B cell (primary cell): Measurements from ENCODE around the gene DDIT4.

Experiments used
- EZH2 ChIP-seq: IDR thresholded peaks from 2 replicates; pipeline ENCODE4 v1.6.1; 2012; ENCODE audit warnings: borderline replicate concordance, low read depth, mild to moderate bottlenecking, moderate library complexity, low read length; ENCODE audit not compliant: insufficient read depth, poor library complexity, severe bottlenecking
- TF ChIP-seq, protein P1 (sequence below): fragments of 200-600 bp; IDR thresholded peaks from one replicate; pipeline ENCODE4 v1.8.0; 2022; ENCODE audit warnings: antibody characterized with exemption, mild to moderate bottlenecking

DNA sequence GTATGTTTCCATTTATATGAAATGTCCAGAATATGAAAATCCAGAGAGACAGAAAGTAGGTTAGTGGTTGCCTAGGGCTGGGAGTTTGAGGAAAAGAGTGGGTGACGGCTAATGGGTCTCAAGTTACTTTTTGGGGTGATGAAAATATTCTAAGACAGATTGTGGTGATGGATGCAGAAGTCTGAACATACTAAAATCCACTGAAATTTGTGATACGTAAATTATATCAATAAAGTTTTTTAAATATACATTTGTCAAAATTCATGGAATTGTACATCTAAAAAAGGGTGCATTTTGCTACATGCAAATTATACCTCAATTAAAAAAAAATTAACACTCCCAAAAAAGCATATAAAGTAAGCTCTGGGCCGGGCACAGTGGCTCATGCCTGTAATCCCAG is 9.4 kb downstream of the DDIT4 start:
- TF ChIP-seq, protein P1, sequence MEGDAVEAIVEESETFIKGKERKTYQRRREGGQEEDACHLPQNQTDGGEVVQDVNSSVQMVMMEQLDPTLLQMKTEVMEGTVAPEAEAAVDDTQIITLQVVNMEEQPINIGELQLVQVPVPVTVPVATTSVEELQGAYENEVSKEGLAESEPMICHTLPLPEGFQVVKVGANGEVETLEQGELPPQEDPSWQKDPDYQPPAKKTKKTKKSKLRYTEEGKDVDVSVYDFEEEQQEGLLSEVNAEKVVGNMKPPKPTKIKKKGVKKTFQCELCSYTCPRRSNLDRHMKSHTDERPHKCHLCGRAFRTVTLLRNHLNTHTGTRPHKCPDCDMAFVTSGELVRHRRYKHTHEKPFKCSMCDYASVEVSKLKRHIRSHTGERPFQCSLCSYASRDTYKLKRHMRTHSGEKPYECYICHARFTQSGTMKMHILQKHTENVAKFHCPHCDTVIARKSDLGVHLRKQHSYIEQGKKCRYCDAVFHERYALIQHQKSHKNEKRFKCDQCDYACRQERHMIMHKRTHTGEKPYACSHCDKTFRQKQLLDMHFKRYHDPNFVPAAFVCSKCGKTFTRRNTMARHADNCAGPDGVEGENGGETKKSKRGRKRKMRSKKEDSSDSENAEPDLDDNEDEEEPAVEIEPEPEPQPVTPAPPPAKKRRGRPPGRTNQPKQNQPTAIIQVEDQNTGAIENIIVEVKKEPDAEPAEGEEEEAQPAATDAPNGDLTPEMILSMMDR = no peak
- no peak for TF ChIP-seq EZH2
